DMS79 treated with DMSO at 0.1 percent for 48 hours (cell line): Measurements from ENCODE around the gene C3orf38.
"Not testable (repeated sequence)": the region's sequence is repeated elsewhere in the genome, so short reads cannot be mapped to it uniquely, and the experiment has no call there.

Experiments
- DNase-seq: peaks from one replicate; lab custom pipeline; 2025; lab: John Stamatoyannopoulos, UW

The C3orf38 gene

DNA sequence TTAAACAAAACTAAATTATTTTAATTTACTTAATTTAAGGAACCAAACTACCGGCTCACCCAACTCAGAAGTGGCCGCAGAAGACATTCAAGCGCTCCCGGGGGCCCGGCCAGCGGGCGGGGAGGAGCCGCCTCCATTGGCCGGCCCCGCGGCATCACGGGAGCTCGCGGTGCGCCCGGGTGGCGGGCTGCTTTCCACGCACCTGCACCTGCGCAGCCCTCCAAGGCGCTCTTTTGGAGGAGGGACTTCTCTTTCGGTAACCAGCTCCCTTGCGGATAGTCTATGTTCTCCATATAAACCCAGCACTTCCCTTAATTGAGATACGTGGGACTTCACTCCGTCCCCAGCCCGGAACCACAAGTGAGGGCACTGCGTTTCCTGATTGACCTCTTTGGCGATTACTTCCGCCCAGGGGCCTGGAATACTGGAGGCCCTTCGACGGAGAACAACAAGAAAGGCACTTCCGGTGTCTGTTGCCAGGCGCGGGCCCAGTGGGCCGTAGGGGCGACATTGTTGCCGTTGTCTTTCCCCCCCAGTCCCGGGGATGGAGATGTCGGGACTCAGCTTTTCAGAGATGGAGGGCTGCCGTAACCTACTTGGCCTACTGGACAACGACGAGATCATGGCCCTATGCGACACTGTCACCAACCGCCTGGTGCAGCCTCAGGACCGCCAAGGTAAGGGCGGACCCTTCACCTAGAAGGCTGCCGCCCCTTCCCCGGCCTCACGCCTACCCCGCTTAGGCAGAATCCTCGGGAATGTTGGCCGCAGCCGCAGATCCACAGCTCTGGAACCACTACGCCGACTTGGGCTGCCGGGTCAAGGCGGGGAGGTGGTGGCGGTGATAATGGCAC lies at the start of gene C3orf38:
Gene C3orf38 (plus strand): TSS at position 451 of the 854 bp plus-strand sequence. CDS start 94 bp downstream, at position 545.
- DNase-seq = peak; percentile 62

DNA sequence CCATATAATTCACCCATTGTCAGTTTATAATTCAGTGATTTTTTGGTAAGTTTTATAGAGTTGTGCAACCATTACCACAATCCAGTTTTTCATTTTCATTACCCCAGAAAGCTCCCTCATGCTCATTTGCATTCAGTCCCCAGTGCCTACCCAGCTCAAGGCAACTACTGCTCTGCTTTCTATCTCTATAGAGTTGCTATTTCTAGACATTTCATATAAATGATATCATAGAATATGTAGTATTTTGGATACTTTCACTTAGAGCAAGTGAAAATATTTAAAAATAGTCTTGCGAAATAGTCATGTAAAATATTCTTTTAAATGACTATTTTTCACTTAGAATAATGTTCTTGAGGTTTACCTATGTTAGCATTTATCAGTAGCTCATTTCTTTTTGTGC lies 48.6 kb upstream of the C3orf38 start:
- DNase-seq = no peak

DNA sequence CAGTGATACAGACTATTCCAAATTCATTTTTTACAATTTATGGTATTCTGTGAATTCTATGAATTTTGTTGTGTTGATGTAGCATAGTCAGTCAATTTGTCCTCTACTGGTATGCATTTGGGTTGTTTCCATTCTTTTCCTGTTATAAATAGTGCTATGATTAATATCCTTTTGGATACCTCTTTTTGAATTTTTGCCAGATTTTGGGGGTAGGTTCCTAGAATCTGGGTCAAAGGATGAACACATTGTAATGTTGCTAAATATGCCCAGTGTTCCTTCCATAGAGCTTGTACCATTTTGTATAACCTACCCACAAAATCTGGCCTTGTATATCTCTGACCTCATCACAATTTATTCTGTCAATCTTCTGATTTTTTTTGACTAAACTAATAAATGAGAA lies 44.4 kb upstream of the C3orf38 start:
- no peak for DNase-seq

DNA sequence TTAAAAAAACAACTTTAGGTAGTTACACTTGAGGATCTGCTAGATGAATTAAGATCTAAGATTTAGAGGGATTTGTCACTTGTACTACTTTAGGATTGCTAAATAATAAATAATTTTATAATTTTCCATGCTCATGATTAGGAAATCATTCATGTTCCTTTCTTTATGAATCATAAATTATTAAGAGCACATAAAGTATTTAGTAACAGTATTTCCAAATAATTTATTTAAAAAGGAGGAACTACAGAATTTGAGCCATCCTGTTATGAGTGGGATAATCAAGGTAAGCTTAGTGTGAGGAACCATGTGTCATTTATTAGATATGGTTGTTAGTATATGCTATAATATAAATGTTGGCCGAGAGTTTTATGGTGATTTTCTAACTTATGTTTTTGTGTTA lies 37.5 kb upstream of the C3orf38 start:
- no peak for DNase-seq

DNA sequence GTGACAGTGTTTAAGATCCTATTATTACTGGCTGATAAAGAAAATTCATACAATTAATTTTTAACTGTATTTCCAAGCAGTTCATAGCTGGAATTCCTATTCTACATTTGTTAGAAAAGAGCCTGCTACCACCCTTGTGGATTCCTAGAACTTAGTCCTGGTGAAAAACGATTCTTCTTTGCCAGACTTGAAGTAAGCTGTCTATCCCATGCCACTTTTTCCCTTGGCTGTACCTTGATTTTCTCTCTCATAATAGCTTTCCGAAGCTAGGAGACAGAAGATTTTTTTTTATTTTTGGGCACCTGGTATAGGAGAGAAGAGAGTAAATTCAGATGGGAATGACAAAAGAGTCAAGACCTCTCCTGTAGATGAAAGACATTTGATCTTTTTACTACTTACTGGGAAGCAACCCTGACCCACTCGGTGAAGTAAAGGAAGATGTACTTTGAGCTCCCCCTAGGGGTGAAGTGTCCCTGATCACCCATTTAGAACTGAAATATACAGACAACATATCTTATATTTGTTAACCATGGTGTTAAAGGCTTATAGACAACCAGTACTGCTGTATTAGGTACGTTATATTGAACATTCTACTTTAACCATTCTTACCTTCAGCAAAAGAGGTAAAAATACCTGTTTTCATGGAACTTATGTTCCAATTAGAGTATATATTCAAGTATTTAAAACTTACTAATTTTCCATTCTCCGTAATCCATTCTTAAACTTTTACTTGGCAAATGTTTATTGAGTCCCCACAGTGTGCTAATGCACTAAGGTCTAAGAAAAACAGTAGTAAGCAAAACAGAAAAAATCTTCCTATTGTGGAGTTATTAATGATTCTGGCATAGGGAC lies 36.2 kb upstream of the C3orf38 start:
- DNase-seq = peak; percentile 7

DNA sequence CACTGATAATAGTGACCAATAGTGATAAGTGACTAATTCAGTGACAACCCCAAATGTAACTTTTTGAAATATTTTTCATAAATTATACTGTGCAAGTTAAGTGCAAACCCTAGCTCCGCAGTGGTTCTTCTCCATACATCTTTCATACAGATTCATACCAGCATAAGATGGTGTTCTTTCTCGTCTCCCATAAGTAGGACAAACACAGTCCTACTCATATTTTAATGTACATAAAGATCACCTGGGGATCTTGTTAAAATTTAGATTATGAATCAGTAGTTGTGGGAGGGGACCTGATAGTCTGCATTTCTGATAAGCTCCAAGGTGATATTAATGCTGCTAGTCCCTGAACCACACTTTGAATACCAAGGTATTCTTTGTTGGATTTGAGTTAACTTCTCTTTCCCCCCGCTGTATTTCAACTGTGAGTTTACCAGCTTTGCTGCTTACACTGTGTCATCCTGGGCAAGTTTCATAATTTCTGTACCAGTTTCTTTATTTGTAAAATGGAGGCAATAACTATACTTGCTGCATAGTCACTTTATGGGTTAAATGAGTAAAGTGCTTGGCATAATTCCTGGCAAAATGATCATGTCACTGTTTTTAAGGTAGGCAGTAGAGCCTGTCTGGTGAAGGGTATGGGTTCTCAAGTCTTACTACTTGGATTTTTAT lies 34.7 kb upstream of the C3orf38 start:
- DNase-seq = no peak

DNA sequence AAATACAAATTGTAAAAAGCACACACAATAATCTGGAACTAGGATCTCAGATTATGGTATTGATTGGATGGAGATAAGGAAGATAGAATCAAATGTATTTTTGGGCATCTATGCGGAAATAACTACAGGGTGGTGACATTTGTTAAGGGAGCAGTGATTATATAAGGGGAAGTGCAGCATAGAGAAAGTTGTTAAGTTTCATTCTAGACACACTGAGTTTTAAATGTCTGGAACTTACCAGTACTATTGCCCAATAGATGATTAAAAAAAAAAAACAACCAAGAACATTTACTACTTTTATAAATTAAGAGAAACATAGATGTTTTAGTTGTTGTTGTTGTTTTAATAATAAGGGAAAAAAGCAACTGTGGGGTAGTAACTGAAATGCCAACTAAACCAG lies 32.1 kb upstream of the C3orf38 start:
- no peak for DNase-seq

DNA sequence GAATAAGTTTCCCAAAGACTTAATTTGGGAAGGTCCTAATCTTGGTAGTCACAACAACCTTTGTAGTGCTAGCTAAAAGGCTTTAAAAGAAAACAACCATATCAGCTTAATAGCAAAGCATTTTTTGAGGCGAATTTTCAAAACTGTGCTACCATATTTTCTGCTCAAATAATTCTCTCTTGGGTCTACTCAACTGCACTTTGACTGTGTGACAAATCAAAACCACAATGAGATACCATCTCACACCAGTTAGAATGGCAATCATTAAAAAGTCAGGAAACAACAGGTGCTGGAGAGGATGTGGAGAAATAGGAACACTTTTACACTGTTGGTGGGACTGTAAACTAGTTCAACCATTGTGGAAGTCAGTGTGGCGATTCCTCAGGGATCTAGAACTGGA lies 31.2 kb upstream of the C3orf38 start:
- DNase-seq = not testable (repeated sequence)

DNA sequence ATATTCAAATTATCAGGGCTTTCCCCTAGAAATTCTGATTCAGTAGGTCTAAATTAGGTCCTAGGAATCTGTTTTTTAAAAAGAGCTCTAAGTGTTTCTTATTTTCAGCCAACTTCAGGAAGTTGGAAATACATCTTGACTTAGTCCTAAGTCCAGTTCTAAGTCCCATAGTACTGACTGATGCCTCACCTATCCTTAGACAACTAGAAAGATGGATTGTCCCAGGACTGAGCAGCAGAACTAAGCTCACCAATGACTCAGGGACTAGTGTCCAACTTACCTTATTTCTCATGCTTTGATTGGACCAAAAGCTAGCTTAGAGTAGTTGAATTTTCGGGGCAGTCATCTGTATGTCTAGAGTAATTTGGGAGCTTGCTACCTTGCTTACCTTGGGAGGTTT lies 26.2 kb upstream of the C3orf38 start:
- no peak for DNase-seq

DNA sequence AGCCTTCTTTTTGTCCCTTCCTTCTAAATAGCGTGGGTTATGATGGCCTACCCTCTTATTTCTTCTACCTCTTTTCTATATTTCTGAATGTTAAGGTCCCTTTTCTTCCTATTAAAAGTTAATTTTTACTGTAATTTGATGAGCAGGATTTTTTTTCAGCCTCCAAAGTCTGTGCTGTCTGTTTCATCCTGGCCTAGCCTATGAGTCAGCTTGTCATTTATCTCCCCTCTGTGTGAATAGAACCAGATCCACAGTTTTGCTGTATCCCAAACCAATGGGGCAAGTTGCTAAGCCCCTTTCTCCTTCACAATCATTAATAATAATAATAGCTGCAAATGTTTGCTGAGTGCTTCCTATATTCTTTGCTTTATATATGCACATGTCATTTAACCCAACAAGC lies 18.1 kb upstream of the C3orf38 start:
- DNase-seq = no peak

DNA sequence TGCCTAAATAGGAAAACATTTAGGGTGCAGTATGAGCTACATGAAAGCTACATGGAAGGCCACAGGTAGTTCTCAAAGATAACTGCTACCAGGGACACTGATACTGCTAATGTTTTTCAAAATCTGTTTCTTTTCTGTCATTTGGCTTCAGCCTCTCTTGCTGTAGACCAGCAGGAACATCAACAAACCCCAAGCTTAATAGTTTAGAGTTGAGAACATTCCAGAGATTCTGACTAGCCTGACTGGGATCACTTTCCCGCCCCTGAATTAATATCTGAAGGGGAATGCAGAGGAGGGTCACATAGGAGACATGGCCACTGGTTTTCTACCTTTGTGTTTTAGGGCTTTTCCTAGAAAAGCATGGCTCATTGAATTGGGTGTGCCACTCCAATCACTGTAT lies 16.9 kb upstream of the C3orf38 start:
- no peak for DNase-seq

DNA sequence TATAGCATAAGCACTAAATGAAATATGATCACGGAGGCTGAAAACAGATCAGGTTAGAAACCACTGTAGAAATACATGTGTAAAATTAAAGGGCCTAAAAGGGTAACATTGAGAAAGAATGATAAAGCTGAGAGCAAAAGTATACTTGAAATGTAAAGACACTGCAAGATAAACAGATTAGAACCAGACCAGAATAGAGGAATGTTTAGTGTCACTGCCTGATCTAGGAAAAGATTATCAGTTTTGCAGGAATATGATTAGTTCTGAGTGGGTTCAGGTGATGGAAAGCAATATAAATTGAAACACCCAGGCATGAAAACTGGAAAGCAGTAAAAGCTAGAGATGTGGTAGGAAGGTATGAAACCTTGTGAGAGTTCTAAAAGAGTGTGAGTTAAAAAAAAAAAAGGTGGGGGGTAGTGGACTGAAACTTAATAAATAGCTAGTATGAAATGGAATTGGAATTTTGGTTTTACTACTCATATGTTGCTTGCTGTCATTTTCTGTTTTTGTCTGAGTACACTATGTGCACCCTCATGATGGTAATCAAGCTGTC lies 16.0 kb upstream of the C3orf38 start:
- DNase-seq = no peak

DNA sequence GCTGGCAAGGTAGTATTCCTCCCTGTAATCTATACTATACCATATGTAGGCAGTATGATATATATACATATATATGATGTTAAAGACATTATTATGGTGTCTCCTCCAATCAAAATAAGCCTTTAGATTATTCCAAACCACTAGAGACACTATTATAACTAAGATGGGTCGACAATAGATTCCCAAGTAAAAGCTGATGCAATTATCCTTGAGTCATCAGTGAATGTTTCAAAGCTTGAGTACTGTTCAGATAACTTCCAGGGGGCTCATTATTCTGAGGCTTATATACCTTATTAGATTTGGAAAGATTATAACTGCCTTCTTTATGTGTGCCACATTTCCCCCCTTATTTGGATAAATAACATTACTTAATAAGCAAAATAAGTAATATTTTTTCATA lies 11.9 kb upstream of the C3orf38 start:
- DNase-seq = no peak

DNA sequence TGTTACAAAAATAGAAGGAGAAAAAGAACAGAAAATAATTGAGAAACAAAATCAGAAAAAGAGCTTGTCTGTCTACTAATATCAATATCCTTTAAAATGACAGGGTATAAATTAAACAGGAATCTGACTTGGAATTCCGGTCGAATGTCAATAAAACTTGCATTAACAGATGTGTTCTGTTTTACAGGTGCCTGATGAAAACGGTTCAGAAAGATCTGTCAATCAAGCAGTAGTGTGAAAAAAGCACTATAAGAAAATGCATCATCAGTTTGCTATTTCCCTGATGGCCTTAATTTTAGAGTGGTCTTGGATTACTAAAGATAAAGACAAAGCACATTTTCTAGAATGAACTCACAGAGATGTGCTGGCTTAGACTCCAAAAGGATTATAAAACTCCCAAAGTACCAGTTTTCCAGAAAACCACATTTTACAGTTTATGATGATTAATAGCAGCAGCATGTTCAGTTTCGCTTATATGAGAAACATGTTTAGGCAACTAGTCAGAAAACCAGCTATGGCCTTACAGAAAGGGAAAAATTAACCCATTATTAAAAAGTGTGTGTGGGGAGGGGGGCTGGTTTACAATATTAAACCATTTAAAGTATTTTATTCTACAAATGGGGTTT lies 8.2 kb upstream of the C3orf38 start:
- no peak for DNase-seq

DNA sequence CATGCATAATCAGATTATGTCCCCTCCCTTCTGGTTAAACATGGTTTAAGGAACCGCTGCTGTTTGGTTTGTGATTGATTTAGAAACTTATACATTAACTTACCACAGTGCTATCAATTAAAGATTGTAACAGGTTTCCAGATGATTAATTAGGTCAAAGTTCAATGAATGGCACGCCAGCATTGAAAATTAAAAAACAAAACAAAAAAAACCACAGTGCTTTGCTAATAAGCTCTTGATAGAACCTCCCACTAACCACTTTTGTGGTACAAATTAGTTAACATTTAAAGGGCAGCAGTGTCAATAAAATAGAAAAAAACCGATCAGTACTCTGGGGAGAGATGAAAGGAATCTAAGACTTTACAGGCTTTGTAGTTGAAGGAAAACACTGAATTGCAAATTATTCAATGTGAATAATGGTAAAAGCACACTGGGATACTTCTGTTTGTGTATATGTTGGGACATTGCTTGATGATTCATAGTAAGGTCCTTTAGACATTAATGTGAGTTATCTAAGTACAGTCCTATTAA lies 7.6 kb upstream of the C3orf38 start:
- no peak for DNase-seq

DNA sequence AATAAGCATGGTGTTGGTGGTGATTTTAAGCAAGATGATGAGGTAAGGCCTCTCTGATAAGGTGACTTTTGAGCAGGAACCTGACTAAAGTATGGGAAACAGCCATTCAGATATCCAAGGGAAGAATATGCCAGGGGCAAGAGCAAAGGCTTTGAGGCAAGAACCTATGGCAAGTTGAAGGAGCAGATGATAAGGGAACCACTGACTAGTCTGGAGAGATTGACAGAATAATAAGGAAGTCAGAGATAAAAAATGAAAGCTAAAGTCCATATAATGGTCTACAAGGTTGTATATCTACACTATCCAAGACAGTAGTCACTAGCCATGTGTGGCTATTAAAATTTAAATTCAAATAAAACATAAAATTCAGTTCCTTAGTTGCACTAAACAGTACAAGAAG lies 2.5 kb upstream of the C3orf38 start:
- no peak for DNase-seq

DNA sequence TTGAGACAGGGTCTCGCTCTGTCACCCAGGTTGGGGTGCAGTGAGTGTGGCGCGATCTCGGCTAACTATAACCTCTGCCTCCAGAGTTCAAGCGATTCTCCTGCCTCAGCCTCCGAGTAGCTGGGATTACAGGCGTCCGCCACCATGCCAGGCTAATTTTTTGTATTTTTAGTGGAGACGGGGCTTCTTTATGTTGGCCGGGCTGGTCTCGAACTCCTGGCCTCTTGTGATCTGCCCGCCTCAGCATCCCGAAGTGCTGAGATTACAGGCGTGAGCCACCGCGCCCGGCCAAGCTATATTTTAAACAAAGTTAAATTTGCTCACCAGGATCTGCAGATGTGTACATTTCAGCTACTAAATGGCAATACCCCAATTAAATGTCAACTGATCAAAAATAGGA lies 1.1 kb upstream of the C3orf38 start:
- no peak for DNase-seq

DNA sequence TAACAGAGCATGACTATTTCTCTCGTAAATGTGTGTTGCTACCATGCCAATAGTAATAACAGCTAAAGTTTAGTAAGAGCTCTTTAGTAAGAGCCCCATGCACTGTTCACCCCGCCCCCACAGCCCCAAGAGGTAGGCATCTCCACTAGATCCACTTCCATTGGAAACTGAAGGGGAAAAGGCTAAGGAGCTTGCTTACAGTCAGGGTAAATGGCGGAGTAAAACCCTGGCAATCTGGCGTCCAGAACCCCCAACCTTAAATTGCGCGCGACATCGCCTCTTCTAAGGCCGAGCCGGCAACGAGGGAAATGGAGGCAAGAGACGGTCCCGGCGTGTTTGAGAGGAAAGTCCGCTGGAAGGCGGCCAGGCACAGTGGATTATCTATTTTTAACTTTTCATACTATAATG lies 654 bp upstream of the C3orf38 start:
- peak; percentile 62 for DNase-seq

DNA sequence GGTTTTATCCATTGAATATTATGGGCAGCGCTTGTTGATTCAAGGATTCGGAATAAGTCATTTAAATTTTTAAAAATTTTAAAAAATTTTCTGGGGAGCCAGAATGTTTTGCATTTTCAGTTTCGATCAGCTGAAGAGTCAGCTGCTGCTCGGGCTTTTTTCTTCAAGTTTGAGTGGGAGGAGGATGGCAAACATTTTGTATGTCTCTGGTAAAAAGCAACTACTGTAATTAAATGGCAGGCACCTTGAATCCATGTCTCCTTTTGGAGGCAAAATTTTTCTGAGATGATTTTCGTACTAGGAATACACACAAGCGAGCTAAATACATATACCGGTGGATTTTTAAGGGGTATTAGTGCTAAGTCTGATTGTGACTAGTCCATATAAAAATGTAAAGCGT lies 612 bp downstream of the C3orf38 start:
- peak; percentile 9 for DNase-seq

DNA sequence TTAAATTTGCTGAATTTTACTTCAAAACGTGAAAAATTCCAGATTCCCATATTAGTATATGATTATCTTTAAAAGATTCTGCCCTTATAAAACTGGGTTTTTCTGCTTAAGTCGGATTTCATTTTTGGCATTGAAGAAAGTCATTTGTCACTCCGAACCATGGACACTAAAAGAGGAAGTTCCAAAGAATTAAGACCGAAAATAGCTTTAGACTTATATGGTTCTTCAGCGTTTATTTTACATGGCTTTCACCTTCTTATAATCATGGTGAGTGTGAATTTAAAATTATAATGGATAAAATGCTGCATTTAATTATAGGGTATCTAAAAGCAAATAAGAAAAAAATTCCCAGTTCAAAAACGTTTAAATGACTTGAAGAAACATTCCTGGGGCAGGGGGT lies 1.0 kb downstream of the C3orf38 start:
- no peak for DNase-seq

DNA sequence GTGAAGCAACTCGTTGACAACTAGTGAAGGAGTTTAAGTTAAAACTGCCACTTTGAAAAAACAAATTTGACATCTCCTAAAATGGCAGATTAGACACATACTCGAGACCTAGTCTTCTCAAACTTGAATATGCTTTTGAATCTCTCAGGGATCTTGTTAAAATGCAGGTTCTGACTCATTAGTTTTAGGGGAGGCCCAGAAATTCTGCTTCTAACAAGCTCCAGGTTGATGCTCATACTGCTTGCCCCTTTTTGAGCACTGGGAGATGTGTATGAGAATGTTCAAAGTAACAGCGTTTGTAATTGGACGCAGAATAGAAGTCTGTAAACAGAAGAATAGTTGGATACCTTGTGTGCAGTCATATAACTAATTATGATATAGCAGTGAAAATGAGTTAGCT lies 1.6 kb downstream of the C3orf38 start:
- DNase-seq = no peak

DNA sequence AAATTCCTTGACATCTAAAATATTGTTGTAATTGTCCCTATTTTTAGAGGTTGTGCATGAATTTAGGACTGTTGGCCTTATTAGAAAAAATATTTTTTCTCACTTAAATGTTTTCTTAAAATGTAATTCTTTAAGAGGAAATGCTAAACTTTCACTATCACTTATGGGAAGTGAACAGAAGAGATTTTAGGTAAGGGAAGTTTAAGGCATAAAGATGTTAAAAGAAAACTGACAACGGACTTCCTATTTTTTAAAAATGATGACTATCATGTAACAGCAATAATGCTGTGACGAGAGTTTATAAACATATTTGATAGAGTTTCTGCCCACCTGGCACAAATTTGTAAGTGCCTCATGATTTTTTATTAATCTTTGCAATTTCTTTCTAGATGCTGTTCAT lies 3.1 kb downstream of the C3orf38 start:
- no peak for DNase-seq
